ENCODE measurements around the gene SH3TC1. TPM values are rescaled to one million over a fixed set of nuclear protein-coding genes. Genes with fewer than 3 reads are reported as not detected.

SH3TC1 gene
- total RNA-seq, 1 experiment from 2014 or later: 2.9 TPM

DNA sequence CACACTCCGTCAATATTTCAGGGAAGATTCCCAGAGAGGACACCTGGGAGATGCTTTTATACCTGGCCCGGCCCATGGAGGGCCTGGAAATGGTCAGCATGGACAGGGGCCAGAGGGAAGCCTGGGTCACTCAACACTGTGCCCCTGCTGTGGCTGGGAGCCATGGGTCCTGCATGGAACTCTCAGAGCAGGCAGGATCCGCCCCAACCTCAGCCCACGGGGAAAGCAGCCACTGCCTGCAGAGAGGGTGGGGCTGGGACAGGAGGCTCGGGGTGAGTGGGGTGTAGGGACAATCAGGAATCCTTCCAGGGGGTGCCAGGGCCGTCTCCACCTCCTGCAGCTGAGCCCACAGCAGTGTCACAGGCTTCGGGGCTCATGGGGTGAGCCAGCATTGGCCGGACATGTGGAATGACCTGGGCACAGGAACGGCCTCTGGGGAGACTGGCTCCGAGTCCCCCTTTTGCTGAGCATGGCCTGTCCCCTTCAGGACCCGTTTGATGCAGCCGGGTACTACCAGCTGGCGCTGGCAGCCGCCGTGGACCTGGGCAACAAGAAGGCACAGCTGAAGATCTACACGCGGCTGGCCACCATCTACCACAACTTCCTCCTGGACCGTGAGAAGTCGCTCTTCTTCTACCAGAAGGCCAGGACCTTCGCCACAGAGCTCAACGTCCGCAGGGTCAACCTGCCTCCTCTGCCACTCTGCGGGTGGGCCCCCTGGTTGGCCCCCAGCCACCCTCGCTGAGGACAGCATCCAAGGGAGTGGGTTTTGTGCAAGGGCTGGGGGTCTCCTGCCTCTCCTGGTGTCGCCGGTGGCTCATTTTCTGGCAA lies 41.3 kb downstream of the SH3TC1 start:
- no peak for DNase-seq (ENCODE audit: extremely low read depth, low read depth)

DNA sequence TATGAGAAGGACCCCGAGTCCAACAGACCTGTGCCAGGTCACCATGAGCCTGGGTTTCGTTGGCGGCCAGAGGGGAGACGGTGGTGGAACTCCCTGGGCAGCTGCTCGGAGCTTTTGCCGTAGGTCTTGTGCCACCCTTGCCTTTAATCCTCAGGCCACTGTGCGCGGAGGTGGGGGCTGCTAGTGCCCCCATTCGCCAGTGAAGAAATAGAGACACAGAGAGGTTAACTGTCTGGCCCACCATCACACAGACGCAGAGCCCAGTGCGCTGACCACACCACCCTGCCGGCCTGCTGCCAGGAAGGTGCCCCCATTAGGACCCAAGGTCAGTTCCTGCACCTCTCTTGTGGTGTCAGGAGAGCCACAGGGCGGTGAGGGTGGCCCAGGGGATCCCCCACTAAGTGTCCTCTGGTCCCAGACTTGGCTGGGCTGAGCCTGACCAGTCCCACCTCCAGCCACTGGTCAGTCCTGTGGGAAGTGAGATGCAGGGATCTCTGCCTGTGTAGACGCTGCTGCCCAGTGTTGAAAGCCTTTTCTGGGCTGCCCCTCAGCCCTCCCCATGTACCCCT lies 42.2 kb downstream of the SH3TC1 start:
- no peak for DNase-seq (ENCODE audit: extremely low read depth, low read depth)

DNA sequence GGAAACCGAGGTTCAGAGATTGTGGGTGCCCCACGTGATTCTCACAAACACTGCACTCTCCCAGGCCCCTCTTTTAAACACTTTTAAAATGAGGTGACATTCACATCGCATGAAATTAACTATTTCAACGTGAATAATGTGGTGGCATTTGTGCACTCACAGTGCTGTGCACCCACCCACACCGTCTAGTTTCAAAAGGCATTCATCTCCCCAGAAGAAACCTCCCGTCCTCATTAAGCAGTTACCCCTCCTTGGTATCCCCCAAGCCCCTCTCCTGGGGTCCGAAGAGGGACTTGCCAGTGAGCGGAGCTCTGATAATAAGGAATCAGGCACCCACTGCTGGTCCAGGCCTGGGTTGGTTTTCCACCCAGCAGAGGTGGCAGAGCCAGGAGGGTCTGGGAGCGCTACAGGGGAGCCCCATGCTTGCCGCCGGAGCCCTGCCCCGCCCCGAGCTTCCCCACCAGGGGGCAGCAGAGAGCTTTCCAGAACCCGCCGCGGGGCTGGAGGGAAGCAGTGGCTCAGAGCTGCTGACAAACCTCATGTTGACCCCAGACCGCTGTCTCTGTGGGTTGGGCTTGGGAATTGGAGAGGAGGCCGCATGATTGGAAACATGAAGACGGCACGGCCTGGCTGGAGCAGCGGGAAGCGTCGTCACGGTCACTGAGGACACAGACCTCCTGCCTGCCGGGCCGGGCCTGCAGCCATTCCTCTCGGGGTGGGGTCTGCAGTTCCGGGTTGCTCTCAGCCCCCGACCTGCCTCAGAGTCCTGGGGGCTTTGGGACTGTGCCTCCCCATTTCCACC lies 43.0 kb downstream of the SH3TC1 start:
- peak; percentile 11 for DNase-seq (ENCODE audit: extremely low read depth, low read depth)

DNA sequence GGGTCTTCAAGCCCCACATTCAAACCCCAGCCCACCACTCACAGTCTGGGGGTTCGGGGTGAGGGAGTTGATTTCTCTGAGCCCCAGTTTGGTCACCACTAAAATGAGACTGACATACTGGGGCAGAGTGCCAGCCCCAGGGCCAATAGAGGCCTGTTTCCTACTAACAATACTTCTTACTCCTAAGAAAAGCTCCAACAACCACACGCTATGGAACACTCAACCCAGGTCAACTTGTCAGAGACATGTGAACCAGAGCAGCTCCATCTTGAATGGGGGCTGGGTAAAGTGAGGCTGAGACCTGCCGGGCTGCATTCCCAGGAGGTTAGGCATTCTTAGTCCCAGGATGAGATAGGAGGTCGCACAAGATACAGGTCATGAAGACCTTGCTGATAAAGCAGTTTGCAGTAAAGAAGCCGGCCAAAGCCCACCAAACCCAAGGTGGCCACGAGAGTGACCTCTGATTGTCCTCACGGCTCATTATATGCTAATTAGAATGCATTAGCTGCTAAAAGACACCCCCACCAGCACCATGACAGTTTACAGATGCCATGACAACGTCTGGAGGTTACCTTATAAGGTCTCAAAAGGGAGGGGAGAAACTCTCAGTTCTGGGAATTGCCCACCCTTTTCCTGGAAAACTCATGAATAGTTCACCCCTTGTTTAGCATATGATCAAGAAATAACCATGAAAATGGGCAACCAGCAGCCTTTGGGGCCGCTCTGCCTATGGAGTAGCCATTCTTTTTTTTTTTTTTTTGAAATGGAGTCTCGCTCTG lies 43.9 kb downstream of the SH3TC1 start:
- no peak for DNase-seq (ENCODE audit: extremely low read depth, low read depth)

DNA sequence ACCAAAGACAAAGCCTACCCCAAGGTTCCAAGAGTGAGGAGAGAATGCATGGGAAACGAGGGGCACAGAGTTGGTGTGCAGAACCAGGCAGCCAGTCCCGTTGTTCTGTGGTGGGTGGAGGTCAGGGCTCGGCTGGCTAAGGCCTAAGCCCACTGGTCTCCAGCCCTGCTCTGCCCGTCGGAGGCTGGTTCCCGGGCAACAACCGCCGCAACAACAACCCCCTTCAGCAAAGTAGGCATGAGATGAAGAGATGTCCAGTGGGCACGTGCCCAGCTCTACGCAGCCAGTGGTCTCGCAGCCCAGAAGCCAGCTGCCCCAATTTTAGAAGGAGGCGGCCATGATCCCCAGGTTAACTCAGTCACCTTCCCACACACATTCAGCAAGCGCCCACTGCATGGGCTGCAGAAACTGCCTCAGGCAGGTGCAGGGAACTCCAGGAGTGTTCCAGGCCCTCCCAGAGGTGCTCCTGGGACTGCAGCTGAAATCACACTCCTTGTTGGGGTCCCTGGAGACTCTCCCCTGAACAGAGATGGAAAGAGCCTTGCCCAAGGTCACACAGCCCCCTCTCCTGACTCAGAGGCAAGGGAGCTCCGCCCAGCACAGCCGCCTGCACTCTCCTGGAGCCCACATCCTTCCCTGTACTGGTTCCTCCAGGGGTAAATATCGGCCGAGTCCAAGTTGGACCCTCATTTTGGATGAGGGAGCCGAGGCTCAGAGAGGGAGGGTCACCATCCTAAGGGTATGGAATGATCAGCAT lies 45.1 kb downstream of the SH3TC1 start:
- DNase-seq (ENCODE audit: extremely low read depth, low read depth): no peak

DNA sequence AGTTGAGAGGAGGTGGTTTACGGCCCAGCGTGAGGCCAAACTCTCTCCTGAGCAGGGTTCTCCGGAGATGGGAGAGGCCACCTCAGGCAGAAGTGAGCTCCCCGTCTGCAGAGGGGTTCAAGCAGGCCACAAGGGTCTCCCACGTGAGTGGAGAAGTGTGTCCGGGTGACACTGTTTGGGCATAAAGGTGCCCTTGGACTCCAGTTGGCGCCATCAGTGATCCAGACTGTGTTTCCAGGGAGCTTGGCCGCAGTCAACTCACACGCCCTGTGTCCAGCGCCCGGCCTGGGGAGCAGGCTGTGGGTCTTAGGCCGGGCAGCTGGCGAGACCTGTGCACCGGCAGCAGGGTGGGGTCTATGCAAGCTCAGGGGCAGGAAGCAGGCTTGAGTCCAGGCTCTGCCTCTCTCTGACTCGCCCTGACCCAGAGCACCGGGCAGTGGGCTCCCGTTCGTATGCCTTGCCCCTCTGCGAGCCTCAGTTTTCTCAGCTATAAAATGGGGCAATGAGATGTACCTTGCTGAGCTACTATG lies 45.9 kb downstream of the SH3TC1 start:
- DNase-seq (ENCODE audit: extremely low read depth, low read depth): no peak

DNA sequence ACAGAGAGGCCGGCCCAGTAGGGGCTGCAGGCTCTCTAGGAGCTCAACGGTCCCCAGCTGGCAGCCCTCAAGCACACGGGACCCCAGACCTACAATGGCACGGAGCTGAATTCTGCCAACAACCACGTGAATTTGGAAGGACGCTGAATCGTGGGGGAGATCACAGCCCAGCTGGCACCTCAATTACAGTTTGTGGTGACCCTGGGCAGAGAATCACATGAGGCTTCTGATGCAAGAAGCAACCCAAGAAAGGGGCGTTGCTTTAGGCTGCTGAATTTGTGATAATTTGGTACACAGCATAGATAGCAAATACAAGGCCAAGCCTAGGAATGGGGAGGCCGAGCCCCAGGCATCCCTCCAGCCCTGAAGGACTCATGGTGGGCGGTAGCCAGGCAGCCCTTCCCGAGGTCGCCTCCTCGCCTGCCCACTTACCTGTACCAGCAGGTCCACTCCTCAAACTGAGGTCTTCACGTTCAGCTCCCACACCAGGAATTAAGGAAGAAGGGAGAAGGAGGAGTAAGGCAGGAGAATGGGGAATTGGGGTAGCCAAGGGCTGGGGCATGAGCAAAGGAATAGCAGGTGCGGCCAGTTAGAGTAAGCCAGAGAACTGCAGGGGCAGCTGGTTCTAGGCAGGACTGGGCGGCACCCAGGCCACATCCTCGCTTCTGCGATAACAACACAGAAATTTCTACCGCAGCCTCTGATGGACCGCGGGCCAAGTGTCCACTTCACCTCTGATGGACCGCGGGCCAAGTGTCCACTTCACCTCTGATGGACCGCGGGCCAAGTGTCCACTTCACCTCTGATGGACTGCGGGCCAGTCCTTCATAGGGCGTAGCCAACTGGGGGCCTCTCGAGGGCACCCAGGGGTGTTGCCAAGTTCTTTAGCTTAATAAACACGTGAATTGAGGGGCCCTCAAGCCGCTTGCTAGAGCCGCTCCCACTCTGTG lies 47.1 kb downstream of the SH3TC1 start:
- no peak for DNase-seq (ENCODE audit: extremely low read depth, low read depth)

DNA sequence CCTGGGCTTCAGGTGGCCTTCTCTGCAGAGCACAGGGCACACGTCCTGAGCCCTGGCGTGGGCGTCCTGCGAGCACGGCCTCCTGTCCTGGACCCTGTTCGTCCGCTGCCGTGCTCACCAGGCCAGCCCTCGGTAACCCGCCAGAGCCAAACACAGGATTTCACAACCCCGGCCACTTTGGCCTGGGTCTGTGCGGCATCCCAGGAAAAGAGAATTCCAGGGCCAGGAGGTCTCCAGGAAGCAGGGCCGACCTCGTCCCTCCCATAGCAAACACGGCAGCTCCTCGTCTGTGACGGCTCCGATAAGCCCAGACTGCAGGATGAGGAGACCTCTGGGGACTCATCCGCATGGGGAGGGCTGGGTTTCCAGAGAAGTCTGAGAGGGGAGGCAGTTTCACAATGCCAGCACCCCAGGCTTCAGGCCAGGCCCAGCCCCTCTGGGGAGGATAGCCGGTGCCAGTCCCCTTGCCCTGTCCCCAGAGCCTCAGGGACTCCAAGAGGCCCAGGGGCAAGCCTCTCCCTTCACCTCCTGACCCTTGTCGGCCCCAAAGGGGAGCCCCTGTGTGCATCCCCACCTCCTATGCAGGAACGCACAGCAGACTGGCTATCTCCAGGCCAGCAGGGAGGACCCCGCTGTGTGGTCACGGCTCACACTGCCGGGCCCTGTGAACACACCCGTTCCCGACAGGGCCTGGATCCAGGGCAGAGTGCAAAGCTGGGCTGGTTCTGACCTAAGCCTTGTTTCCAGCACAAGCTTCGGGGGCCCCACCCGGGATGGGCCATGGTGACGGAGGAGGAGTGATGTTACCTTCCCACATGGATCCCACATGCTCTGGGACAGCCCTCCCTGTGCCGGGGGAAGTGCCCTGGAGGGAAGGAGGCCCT lies 48.2 kb downstream of the SH3TC1 start:
- no peak for DNase-seq (ENCODE audit: extremely low read depth, low read depth)

DNA sequence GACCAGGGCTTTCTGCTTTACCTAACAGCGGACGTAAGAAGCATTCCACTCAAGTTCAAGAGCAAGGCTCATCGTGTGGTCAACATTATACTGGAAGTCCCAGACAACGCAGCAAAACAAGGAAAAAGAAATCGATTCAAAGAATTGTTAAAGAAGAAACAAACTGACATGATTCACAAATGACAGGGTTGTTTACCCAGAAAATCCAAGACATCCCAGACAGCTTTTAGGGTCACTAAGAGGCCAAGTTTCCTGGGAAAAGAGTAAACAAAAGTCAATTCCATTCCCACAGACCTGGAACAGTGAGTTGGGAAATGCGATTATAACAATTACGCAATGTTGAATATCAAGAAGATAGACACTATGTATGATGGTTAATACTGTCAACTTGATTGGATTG lies 49.0 kb downstream of the SH3TC1 start:
- DNase-seq (ENCODE audit: extremely low read depth, low read depth): no peak

DNA sequence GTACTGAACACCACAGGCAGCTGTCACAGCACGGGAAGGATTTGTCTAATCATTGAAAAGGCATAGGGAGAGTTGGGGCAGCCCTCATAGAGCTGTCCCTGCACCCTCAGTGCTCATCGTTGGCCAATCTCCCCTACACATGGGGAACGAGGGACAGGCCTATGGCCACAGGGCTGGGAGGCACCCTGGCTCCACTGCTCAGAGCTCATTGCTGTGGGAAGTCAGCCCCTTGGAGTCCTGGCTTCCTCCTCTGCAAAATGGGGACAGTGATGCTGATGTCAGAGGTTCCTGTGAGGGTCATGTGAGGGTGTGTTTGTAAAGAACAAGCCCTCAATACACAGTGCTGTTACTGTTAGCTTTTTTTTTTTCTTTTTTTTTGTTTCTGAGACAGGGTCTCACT lies 51.1 kb downstream of the SH3TC1 start:
- no peak for DNase-seq (ENCODE audit: extremely low read depth, low read depth)

DNA sequence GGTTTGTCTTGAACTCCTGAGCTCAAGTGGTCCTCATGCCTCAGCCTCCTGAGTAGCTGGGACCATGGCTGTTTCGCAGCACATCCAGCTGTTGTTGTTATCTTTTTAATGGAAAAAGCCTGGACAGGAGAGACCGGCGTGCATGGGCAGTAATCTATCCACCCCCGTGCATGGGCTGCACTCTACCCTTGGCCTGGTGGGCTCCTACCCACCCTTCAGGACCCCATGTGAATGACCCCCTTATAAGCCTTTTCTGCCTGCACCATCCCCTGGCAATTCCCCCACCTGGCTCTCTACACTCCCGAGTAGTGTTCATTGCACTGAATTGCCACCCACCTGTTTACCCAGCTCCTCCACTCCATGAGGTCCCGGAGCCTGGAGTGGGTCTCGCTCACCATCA lies 51.5 kb downstream of the SH3TC1 start:
- no peak for DNase-seq (ENCODE audit: extremely low read depth, low read depth)

DNA sequence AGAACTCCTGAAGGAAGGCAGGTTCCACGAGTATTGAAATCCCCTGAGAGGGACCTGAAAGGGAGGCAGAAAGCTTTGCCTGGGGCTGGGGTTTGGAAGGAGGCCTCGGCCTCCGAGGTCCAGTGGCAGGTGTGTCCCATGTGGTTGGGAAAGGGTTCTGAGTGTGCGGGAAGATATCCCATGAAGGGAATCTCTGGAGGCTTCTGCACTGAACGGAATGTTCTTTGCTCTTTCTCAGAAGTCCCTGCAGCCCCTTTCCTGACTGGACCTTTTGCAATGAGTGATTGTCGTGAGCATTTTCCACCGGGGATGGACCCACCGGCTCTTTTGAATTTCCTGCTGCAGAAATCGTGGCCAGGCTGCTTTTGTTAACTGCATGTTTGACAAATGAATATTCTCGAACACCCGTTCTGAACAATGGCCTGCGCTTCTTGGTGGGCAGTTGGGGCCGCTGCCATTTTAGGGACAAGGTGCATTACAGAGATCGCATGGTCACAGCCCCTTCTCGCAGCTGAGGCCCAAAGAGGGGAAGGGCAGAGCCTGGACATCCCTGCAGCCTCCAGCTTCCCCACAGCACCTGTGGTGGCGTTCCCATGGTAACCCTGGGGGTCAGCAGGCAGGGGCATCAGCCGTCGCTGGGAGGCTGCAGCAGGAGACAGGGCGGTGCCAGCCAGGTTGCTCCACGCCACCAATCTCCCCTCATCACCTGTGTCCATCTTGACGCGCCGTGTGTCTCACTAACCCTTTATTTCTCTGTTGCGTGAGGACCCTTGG lies 52.2 kb downstream of the SH3TC1 start:
- DNase-seq (ENCODE audit: extremely low read depth, low read depth): no peak

DNA sequence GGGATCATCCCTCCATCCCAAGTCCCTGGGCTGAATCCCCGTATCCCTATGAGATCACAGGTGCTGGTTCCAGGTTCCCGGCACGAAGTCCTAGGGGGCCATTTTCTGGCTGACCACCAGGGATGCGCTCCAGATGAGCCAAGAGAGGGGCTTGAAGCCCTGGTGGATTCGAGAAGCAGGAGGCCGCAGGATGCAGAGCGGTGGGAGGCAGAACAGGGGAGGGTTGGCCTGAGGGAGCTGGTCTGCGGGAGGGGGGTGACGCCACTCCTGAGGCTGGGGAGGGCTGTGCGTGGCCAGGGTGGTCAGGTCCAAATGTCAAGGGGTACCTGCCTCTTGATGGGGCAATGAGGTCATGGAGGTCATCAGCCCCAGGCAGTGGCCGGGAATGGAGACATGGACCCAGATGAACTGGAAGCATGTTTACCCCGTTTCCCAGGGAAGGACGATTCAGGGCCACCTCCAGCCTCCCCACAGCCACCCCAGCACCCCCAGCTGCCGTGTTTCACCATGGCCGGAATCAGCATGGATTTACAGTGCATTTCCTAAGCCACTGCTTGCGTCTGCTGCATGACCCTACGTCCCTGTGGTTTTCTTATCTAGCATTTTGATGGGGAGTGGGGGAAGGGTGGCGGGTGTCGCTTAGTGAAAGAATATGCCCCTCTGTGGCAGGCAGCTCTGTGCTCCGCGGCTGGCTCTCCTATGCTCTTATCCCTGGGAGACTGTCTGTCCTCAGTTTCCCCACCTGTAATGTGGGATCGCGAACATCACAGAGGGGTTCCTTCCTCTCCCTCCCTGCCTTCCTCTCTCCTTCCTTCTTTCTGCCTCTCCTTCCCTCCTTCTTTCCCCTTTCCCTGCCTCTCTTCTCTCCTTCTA lies 53.4 kb downstream of the SH3TC1 start:
- no peak for DNase-seq (ENCODE audit: extremely low read depth, low read depth)

DNA sequence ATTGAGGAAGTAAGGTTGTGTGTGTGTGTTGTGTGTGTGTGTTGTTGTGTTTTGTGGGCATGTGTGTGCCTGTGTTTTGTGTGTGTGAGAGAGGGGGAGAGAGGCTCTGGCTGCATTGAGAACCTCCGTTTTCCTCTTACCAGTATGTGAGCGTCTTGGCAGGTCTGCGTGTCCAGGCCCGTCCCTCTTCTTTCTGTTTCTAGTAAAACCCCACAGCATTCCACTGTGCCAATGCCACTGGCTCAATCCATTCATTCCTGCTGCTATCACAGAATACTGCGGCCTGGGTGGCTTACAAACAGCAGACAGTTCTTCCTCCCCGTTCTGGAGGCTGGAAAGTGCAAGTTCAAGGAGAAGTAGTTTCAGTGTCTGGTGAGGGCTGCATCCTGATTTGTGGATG lies 55.0 kb downstream of the SH3TC1 start:
- DNase-seq (ENCODE audit: extremely low read depth, low read depth): no peak

DNA sequence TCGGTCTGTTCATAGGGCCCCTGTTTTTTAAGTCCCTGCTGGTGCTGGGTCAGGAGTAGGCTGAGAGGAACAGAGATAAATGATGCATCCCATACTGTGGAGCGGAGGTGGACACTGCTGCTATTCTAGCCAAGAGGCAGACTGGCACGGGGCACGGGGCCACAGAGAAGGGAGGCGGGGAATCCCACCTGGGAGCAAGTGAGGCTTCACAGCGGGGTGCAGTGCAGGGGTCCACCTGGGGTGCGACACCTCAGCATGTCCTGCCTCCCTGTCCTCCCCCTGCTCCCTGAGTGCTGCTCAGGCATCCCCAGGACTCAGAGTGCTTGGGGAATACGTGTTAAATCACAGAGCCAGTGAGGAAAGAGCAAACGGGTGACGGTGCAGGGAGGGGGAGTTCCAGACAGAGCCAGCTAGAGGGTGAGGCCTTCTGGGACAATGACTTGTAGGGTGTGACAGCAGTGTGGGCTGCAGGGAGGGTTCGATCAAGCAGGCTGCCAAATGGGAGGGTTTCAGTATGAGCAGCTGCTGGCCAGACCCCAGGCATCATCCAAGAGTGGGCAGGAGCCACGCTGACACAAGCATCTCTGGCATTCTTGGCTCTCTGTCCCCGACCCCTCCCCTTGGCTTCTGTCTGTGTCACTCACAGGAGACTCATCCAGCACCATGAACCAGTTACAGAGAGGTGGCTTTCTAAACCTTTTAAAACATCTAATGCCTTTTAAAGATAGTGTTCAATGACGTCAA lies 56.8 kb downstream of the SH3TC1 start:
- no peak for DNase-seq (ENCODE audit: extremely low read depth, low read depth)

Measured in NCI-H460 (cell line).